Osteoblast (primary cell): ENCODE measurements around the gene FBXL14. TPM values are rescaled to one million over a fixed set of nuclear protein-coding genes. Genes with fewer than 3 reads are reported as not detected.

Source experiments
- DNase-seq: peaks from one replicate; pipeline ENCODE4 v3.0.0; 2011; ENCODE audit warnings: low spot score, mixed read lengths; ENCODE audit not compliant: insufficient read length; ENCODE audit errors: missing footprints
- H2AFZ ChIP-seq: 2 replicates; pipeline ENCODE4 v1.6.0; 2011; ENCODE audit warnings: mild to moderate bottlenecking, low read length
- H3K27ac ChIP-seq: 2 replicates; pipeline ENCODE4 v1.5.1; 2011; ENCODE audit warnings: mild to moderate bottlenecking, low read depth, low read length, moderate library complexity
- H3K27me3 ChIP-seq: 2 replicates; pipeline ENCODE4 v1.6.0; 2012; ENCODE audit warnings: mild to moderate bottlenecking, control low read depth, inconsistent platforms, low read length, moderate library complexity; ENCODE audit not compliant: insufficient read depth
- H3K36me3 ChIP-seq: 2 replicates; pipeline ENCODE4 v1.5.1; 2011; ENCODE audit warnings: mild to moderate bottlenecking, low read length, control low read depth, moderate library complexity; ENCODE audit not compliant: insufficient read depth
- H3K4me1 ChIP-seq: 2 replicates; pipeline ENCODE4 v1.5.1; 2011; ENCODE audit warnings: mild to moderate bottlenecking, low read length, control low read depth, moderate library complexity; ENCODE audit not compliant: insufficient read depth
- H3K4me2 ChIP-seq: 2 replicates; pipeline ENCODE4 v1.6.0; 2011; ENCODE audit warnings: mild to moderate bottlenecking, low read length; ENCODE audit not compliant: insufficient read depth
- H3K4me3 ChIP-seq: fragments of 200-600 bp; sonication (generic); 3 replicates; pipeline ENCODE4 v1.5.1; 2012; ENCODE audit warnings: mild to moderate bottlenecking, low read length, inconsistent platforms; ENCODE audit not compliant: insufficient read depth
- H3K79me2 ChIP-seq: 2 replicates; pipeline ENCODE4 v1.6.0; 2012; ENCODE audit warnings: mild to moderate bottlenecking, low read length, control low read depth, inconsistent platforms; ENCODE audit not compliant: insufficient read depth
- H3K9me3 ChIP-seq: 2 replicates; pipeline ENCODE4 v1.5.1; 2011; ENCODE audit warnings: low read depth, low read length, control low read depth
- H4K20me1 ChIP-seq: 2 replicates; pipeline ENCODE4 v1.6.0; 2012; ENCODE audit warnings: mild to moderate bottlenecking, low read length, control low read depth; ENCODE audit not compliant: insufficient read depth
- total RNA-seq: library from RNA; depleted of rRNA; stranded (reverse); fragments of >200 nt; gene quantifications from 2 replicates; pipeline ENCODE4 v1.2.3, GENCODE V29; 2012
- TF ChIP-seq, protein P1 (sequence below): IDR thresholded peaks from 2 replicates; pipeline ENCODE4 v1.5.1; 2011; ENCODE audit warnings: mild to moderate bottlenecking, low read depth, low read length, moderate library complexity; ENCODE audit errors: extremely low read depth

FBXL14 gene
- total RNA-seq, 1 donor: 9.8 TPM

DNA sequence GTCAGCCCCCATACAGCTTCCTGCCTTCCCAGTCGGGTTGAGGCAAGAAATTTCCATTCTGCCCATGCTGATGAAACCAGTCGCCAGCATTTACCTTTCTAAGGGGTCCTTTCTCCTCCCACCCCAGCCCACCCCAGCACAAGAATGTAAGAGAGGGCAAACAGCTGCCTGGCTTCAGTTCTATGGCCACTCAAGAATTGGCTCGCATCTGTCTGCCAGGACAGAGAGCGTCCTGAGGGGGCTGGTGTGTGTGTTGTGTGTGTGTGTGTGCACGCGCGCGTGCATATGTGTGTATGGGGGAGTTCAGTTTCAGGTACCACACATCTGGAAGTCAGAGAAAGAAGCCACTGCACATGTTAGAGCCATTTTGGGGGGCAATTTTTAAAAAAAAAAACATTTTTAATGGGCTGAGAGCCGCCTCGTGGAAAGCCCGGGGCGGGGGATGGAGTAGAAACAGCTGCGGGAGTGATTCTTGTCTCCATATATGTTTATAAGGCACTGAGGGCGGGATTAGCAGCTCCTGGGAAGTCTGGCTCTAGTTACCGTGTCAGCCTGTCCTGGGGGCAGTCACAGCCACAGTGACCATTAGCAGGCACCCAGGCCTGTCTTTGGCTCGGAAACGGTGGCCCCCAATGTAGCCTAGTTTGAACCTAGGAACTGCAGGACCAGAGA lies 34.4 kb upstream of the FBXL14 start, which contains the start of gene WNT5B:
Gene WNT5B, plus strand, starts transcription at position 566 of the 672 bp plus-strand sequence. CDS start 2,124 bp downstream, outside the sequence.
- Histone ChIP-seq H4K20me1 (peaks cover 6% of the 10 kb centered on the region), H2AFZ (no peak within 1 kb of the TSS), H3K4me3 (peak within 1 kb of the TSS; percentile 56), H3K36me3 (peaks cover 38% of the 10 kb centered on the region), H3K4me1 (peaks cover 32% of the 10 kb centered on the region), H3K27ac (no peak within 1 kb of the TSS), H3K9me3 (no peaks in the 10 kb centered on the region), H3K79me2 (peaks cover 61% of the 10 kb centered on the region), H3K4me2 (peak within 1 kb of the TSS; percentile 67), H3K27me3 (no peaks in the 10 kb centered on the region)
- DNase-seq: peak; percentile 52
- TF ChIP-seq, protein P1, sequence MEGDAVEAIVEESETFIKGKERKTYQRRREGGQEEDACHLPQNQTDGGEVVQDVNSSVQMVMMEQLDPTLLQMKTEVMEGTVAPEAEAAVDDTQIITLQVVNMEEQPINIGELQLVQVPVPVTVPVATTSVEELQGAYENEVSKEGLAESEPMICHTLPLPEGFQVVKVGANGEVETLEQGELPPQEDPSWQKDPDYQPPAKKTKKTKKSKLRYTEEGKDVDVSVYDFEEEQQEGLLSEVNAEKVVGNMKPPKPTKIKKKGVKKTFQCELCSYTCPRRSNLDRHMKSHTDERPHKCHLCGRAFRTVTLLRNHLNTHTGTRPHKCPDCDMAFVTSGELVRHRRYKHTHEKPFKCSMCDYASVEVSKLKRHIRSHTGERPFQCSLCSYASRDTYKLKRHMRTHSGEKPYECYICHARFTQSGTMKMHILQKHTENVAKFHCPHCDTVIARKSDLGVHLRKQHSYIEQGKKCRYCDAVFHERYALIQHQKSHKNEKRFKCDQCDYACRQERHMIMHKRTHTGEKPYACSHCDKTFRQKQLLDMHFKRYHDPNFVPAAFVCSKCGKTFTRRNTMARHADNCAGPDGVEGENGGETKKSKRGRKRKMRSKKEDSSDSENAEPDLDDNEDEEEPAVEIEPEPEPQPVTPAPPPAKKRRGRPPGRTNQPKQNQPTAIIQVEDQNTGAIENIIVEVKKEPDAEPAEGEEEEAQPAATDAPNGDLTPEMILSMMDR: no peak

DNA sequence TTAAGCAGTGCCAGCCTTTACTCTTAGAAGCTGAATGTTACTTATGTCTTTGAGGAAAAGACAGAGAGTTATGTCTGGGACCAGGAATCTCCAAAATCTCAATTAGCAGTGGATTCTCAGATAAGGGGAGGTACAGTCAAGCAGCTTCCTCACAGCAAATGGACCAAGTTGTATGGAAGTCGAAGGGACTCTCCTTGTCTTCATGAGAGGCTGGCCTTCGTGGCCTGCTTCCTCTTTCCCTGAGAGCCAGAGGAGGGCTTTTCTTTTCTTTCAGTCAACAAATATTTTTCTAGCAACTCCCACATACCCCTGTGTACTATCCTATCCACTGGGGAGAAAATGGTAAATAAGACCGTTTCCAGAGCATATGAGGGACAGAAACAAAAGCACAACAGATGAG lies 28.0 kb upstream of the FBXL14 start:
- H3K36me3 ChIP-seq: peaks cover 7% of the 10 kb centered on the region

DNA sequence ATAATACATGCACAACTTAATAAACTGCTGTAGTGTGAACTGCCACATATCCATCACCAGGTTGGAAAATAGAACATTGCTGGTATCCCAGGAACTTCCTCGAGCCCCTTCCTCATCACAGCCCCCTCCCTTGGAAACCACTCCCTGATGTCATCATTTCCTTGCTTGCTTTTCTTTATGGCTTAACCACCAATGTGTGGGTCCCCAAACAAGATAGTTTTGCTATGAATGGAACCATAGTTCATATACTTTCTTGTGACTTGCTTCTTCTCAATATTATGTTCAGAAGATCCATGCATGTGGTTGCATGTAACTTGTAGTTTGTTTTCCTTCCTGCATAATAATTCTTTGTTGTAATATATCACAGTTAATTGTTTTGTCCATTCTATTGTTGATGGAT lies 25.7 kb upstream of the FBXL14 start:
- Histone ChIP-seq H3K4me3 (no peak overlapping the region), H3K27me3 (no peaks in the 10 kb centered on the region), H3K4me2 (no peak overlapping the region), H4K20me1 (peaks cover 32% of the 10 kb centered on the region), H2AFZ (no peak overlapping the region), H3K36me3 (no peaks in the 10 kb centered on the region), H3K79me2 (peaks cover 82% of the 10 kb centered on the region), H3K4me1 (peaks cover 24% of the 10 kb centered on the region), H3K27ac (no peak overlapping the region), H3K9me3 (no peaks in the 10 kb centered on the region)
- DNase-seq: no peak
- TF ChIP-seq, protein P1: no peak

More for the DNA sequence above, 28.0 kb upstream of the FBXL14 start:
- H3K79me2 ChIP-seq: peaks cover 70% of the 10 kb centered on the region
- DNase-seq: no peak
- peaks cover 31% of the 10 kb centered on the region for H3K4me1 ChIP-seq
- H3K4me3 ChIP-seq: no peak overlapping the region
- H3K27me3 ChIP-seq: no peaks in the 10 kb centered on the region
- H3K4me2 ChIP-seq: no peak overlapping the region
- no peaks in the 10 kb centered on the region for H3K9me3 ChIP-seq
- H3K27ac ChIP-seq: no peak overlapping the region
- peaks cover 26% of the 10 kb centered on the region for H4K20me1 ChIP-seq
- H2AFZ ChIP-seq: no peak overlapping the region
- TF ChIP-seq, protein P1: no peak

DNA sequence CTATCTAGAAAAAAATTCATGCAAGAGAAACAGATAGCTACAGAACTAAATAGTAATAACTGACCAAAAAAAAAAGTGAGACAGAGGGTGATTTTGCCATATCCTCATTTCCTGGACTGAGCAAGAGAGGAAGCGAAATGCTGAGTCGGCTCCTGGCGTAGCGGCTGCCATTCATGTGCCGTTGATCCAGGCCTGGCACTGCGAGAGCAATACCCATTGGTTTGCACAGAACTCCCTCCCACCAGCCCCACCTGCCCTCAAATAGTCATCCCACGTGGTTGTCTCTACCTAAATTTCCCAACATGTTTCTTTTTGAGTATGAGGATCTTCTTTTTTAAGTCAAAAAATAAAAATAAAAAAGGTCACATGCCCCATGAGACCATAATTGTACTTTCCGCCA lies 25.2 kb upstream of the FBXL14 start:
- Histone ChIP-seq H4K20me1 (peaks cover 32% of the 10 kb centered on the region), H3K4me1 (peaks cover 19% of the 10 kb centered on the region), H3K27ac (no peak overlapping the region), H2AFZ (no peak overlapping the region), H3K36me3 (no peaks in the 10 kb centered on the region), H3K4me3 (no peak overlapping the region), H3K9me3 (no peaks in the 10 kb centered on the region), H3K79me2 (peaks cover 83% of the 10 kb centered on the region), H3K27me3 (no peaks in the 10 kb centered on the region), H3K4me2 (no peak overlapping the region)
- TF ChIP-seq, protein P1: no peak
- DNase-seq: no peak
